HCT116 (cell line): ENCODE results near the gene POMGNT1. TPM values are rescaled to one million over a fixed set of nuclear protein-coding genes. Genes with fewer than 3 reads are reported as not detected.
A peak's percentile ranks its signal among the peaks of the same experiment; 100 is the strongest.

Experiments
- ATAC-seq: fragments of 200-7000 bp; cut with Tn5 transposase; 2 replicates; pipeline ENCODE4 v1.9.1; 2020; ENCODE audit warnings: mild to moderate bottlenecking, moderate library complexity
- BruUV-seq: library from RNA; stranded (reverse); fragments of 400-500 nt; replicated peaks from 2 replicates; lab custom pipeline; 2021; lab: Mats Ljungman, UMichigan
- CTCF ChIA-PET: fragments of 300-600 bp; sonication (Branson Sonifier 250); formaldehyde crosslinking; loops from one replicate; lab custom pipeline; 2021; ENCODE audit warnings: antibody characterized with exemption; lab: Charles Lee
- POLR2A ChIA-PET: fragments of 300-600, 350-600 bp; sonication (Branson Sonifier 250); formaldehyde crosslinking; loops from one replicate; lab custom pipeline; 2021; ENCODE audit warnings: antibody characterized with exemption; lab: Charles Lee
- RAD21 ChIA-PET, 2 experiments: fragments of 300-600 bp; sonication (Branson Sonifier 250); formaldehyde crosslinking; loops; one replicate each; lab custom pipeline; 2023; ENCODE audit warnings: low total read pairs in 2 of 2; ENCODE audit not compliant: uncharacterized antibody in 2 of 2, unreplicated experiment in 2 of 2, low non-redundant PET in 1 of 2; lab: Charles Lee
- DNase-seq: peaks from one replicate; pipeline ENCODE4 v3.0.0-alpha.2; 2010; ENCODE audit warnings: low read depth, low spot score
- H2AFZ ChIP-seq: fragments of 200-600 bp; shearing (Covaris generic), sonication (generic); 2 replicates; pipeline ENCODE4 v1.6.1; 2017; ENCODE audit warnings: low read depth, mixed run types, mixed read lengths, antibody characterized with exemption, low read length; ENCODE audit not compliant: poor library complexity, severe bottlenecking
- H3K27ac ChIP-seq: 2 replicates; pipeline ENCODE4 v1.5.1; 2012; ENCODE audit warnings: low read depth, low read length
- H3K27me3 ChIP-seq: fragments of 200-600 bp; sonication (generic); 2 replicates; pipeline ENCODE4 v1.6.1; 2016; ENCODE audit warnings: mixed run types, low read length, mixed read lengths; ENCODE audit not compliant: insufficient read depth
- H3K36me3 ChIP-seq, 2 experiments: fragments of 200-500 bp in 1 of 2; fragments of 200-600 bp in 1 of 2; sonication (Bioruptor generic) in 1 of 2; sonication (generic) in 1 of 2; 2 replicates each; pipeline versions ENCODE4 v1.5.1 to v1.6.1; 2014 to 2016; ENCODE audit warnings: low read length in 2 of 2, inconsistent platforms in 1 of 2, mixed read lengths in 1 of 2, mixed run types in 1 of 2; ENCODE audit not compliant: insufficient read depth in 2 of 2, control insufficient read depth in 1 of 2
- H3K4me1 ChIP-seq, 2 experiments: fragments of 200-600 bp in 1 of 2; sonication (generic) in 1 of 2; 2 replicates each; pipeline versions ENCODE4 v1.5.1 to v1.6.1; 2012 to 2017; ENCODE audit warnings: low read length in 2 of 2, inconsistent platforms in 1 of 2, mild to moderate bottlenecking in 1 of 2, mixed read lengths in 1 of 2, mixed run types in 1 of 2, moderate library complexity in 1 of 2; ENCODE audit not compliant: insufficient read depth in 2 of 2, control insufficient read depth in 1 of 2
- H3K4me2 ChIP-seq: fragments of 200-600 bp; sonication (generic); 2 replicates; pipeline ENCODE4 v1.6.1; 2017; ENCODE audit warnings: mixed run types, low read length, mixed read lengths
- H3K4me3 ChIP-seq, 2 experiments: fragments of 200-600 bp in 1 of 2; sonication (generic) in 1 of 2; replicated peaks in 1 of 2; 2 replicates each; pipeline ENCODE4 v1.5.1; 2011 to 2016; ENCODE audit warnings: low read length in 2 of 2, control low read depth in 1 of 2, low read depth in 1 of 2, mild to moderate bottlenecking in 1 of 2, mixed read lengths in 1 of 2, mixed run types in 1 of 2
- H3K79me2 ChIP-seq: fragments of 200-600 bp; sonication (generic); 2 replicates; pipeline ENCODE4 v1.6.1; 2017; ENCODE audit warnings: mild to moderate bottlenecking, mixed run types, low read length, moderate library complexity, mixed read lengths; ENCODE audit not compliant: insufficient read depth
- H3K9ac ChIP-seq: fragments of 200-600 bp; sonication (generic); 2 replicates; pipeline ENCODE4 v1.6.1; 2016; ENCODE audit warnings: low read length, mixed read lengths
- H3K9me2 ChIP-seq: fragments of 200-600 bp; sonication (generic), shearing (Covaris generic); 2 replicates; pipeline ENCODE4 v1.6.1; 2017; ENCODE audit warnings: mixed run types, mild to moderate bottlenecking, moderate library complexity; ENCODE audit not compliant: insufficient read depth
- H3K9me3 ChIP-seq, 2 experiments: fragments of 200-500 bp in 1 of 2; fragments of 200-600 bp in 1 of 2; sonication (Bioruptor generic) in 1 of 2; sonication (generic) in 1 of 2; 2 replicates each; pipeline ENCODE4 v1.6.1; 2014 to 2017; ENCODE audit warnings: low read length in 2 of 2, mixed read lengths in 2 of 2, inconsistent platforms in 1 of 2, low read depth in 1 of 2, mild to moderate bottlenecking in 1 of 2, mixed run types in 1 of 2, moderate library complexity in 1 of 2; ENCODE audit not compliant: control insufficient read depth in 1 of 2, insufficient read depth in 1 of 2
- H4K20me1 ChIP-seq: fragments of 200-600 bp; sonication (generic), shearing (Covaris generic); 2 replicates; pipeline ENCODE4 v1.6.1; 2017; ENCODE audit warnings: mixed run types, mild to moderate bottlenecking, moderate library complexity; ENCODE audit not compliant: insufficient read depth
- CEBPB ChIP-seq: IDR thresholded peaks from 2 replicates; pipeline ENCODE4 v1.6.1; 2012; ENCODE audit warnings: low read depth
- EZH2phosphoT487 ChIP-seq: fragments of 200-600 bp; IDR thresholded peaks from 2 replicates; pipeline ENCODE4 v1.6.1; 2018; ENCODE audit warnings: antibody characterized with exemption, borderline replicate concordance
- SP1 ChIP-seq: IDR thresholded peaks from 2 replicates; pipeline ENCODE4 v1.6.1; 2012; ENCODE audit warnings: low read depth
- TCF7L2 ChIP-seq: IDR thresholded peaks from 2 replicates; pipeline ENCODE4 v1.7.0; 2011; ENCODE audit warnings: borderline replicate concordance, inconsistent platforms; ENCODE audit not compliant: insufficient read depth, insufficient read length; ENCODE audit errors: extremely low read depth
- ZFX ChIP-seq: fragments of 450-650 bp; IDR thresholded peaks from 2 replicates; pipeline ENCODE4 v1.6.1; 2017
- intact Hi-C: fragments of 100-400 bp; cut with micrococcal nuclease; formaldehyde crosslinking; loops from 2 replicates; pipeline ENCODE4 v1.10.0; 2022
- total RNA-seq: library from RNA; stranded (reverse); gene quantifications from one replicate; pipeline ENCODE4 v1.2.1, GENCODE V29; 2021; ENCODE audit not compliant: unreplicated experiment
- TF ChIP-seq, protein P1 (sequence below), 3 experiments: fragments of 200-600 bp in 1 of 3; sonication (generic) in 1 of 3; IDR thresholded peaks in 2 of 3; conservative IDR thresholded peaks in 1 of 3; 2 replicates each; pipeline ENCODE4 v1.5.1; 2012 to 2017; ENCODE audit warnings: low read depth in 2 of 3, low read length in 2 of 3, antibody characterized with exemption in 1 of 3, borderline replicate concordance in 1 of 3, control low read depth in 1 of 3, mild to moderate bottlenecking in 1 of 3, mixed read lengths in 1 of 3, mixed run types in 1 of 3, moderate library complexity in 1 of 3; ENCODE audit not compliant: insufficient read depth in 1 of 3
- TF ChIP-seq, protein P2 (sequence below): IDR thresholded peaks from 2 replicates; pipeline ENCODE4 v1.6.1; 2012; ENCODE audit warnings: low read depth
- TF ChIP-seq, protein P3 (sequence below): IDR thresholded peaks from 2 replicates; pipeline ENCODE4 v1.6.1; 2011; ENCODE audit warnings: mild to moderate bottlenecking, low read length, moderate library complexity; ENCODE audit not compliant: insufficient replicate concordance; ENCODE audit errors: extremely low read depth

The POMGNT1 gene
- total RNA-seq, 1 experiment from 2014 or later: 97.7 TPM

DNA sequence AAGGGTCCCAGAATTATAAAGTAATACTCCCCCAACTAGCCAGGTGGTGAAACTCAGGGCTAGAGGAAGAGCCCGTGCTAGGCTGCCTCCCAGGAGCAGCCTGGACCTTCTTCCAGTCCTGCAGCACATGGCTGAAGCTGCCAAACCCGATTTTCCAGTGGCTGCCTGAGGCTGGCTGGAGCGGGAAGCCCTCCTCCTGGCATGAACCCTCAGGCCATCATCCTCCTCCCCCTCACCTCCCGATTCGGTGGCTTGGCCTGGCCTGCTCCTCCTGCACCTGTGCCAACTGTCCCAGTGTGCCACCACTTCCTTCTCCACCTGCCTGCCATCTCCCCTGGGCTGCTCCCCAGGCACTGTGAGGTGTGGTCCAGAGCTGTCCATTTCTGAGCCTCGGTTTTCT, 26.4 kb downstream of the POMGNT1 start (continued):
- TF ChIP-seq SP1: peak; percentile 45
- TF ChIP-seq CEBPB: no peak
- TF ChIP-seq, protein P1, sequence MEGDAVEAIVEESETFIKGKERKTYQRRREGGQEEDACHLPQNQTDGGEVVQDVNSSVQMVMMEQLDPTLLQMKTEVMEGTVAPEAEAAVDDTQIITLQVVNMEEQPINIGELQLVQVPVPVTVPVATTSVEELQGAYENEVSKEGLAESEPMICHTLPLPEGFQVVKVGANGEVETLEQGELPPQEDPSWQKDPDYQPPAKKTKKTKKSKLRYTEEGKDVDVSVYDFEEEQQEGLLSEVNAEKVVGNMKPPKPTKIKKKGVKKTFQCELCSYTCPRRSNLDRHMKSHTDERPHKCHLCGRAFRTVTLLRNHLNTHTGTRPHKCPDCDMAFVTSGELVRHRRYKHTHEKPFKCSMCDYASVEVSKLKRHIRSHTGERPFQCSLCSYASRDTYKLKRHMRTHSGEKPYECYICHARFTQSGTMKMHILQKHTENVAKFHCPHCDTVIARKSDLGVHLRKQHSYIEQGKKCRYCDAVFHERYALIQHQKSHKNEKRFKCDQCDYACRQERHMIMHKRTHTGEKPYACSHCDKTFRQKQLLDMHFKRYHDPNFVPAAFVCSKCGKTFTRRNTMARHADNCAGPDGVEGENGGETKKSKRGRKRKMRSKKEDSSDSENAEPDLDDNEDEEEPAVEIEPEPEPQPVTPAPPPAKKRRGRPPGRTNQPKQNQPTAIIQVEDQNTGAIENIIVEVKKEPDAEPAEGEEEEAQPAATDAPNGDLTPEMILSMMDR (IDR thresholded peaks at IDR 0.05 in 2 of 3, conservative IDR thresholded peaks at IDR 0.05 in 1 of 3; ENCODE audit: borderline replicate concordance in 1 of 3, insufficient read depth in 1 of 3, low read depth in 2 of 3, low read length in 2 of 3): no peak
- TF ChIP-seq, protein P2, sequence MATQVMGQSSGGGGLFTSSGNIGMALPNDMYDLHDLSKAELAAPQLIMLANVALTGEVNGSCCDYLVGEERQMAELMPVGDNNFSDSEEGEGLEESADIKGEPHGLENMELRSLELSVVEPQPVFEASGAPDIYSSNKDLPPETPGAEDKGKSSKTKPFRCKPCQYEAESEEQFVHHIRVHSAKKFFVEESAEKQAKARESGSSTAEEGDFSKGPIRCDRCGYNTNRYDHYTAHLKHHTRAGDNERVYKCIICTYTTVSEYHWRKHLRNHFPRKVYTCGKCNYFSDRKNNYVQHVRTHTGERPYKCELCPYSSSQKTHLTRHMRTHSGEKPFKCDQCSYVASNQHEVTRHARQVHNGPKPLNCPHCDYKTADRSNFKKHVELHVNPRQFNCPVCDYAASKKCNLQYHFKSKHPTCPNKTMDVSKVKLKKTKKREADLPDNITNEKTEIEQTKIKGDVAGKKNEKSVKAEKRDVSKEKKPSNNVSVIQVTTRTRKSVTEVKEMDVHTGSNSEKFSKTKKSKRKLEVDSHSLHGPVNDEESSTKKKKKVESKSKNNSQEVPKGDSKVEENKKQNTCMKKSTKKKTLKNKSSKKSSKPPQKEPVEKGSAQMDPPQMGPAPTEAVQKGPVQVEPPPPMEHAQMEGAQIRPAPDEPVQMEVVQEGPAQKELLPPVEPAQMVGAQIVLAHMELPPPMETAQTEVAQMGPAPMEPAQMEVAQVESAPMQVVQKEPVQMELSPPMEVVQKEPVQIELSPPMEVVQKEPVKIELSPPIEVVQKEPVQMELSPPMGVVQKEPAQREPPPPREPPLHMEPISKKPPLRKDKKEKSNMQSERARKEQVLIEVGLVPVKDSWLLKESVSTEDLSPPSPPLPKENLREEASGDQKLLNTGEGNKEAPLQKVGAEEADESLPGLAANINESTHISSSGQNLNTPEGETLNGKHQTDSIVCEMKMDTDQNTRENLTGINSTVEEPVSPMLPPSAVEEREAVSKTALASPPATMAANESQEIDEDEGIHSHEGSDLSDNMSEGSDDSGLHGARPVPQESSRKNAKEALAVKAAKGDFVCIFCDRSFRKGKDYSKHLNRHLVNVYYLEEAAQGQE: no peak

DNA sequence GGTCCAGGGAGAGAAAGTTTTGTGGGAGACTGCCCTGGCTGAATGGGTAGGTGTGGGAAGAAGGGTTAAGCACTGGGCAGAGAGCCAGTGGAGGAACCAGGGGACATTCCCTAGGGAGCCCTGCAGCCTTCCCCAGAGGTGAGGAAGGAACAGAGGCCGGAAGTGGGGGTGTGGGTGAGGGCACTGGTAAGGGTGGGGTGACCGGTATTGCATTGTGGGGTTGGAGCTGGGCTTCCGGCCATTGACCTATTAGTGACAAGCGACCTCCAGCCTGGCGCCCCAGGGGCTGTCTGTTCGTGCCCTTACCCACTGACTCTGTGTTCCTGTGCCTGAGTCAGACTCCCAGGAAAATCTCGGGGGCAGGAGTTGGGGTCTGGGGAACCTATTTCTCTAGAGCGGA, 26.9 kb downstream of the POMGNT1 start:
- no peak overlapping the region for H3K4me3 ChIP-seq
- H4K20me1 ChIP-seq: no peaks in the 10 kb centered on the region
- no peaks in the 10 kb centered on the region for H3K36me3 ChIP-seq
- peak overlapping the region; percentile 25; the same call in 1 of the 2 replicates for H3K27ac ChIP-seq
- peaks cover 39 to 42% of the 10 kb centered on the region in 2 experiments for H3K4me1 ChIP-seq
- no peak overlapping the region for H3K9ac ChIP-seq
- peak overlapping the region; percentile 47; the same call in 1 of the 2 replicates for H3K4me2 ChIP-seq
- DNase-seq (no peak), ATAC-seq (no peak; the same call in 1 of the 2 replicates)
- TF ChIP-seq CEBPB (no peak), ZFX (no peak), TCF7L2 (no peak), EZH2phosphoT487 (no peak)
- TF ChIP-seq, protein P3, sequence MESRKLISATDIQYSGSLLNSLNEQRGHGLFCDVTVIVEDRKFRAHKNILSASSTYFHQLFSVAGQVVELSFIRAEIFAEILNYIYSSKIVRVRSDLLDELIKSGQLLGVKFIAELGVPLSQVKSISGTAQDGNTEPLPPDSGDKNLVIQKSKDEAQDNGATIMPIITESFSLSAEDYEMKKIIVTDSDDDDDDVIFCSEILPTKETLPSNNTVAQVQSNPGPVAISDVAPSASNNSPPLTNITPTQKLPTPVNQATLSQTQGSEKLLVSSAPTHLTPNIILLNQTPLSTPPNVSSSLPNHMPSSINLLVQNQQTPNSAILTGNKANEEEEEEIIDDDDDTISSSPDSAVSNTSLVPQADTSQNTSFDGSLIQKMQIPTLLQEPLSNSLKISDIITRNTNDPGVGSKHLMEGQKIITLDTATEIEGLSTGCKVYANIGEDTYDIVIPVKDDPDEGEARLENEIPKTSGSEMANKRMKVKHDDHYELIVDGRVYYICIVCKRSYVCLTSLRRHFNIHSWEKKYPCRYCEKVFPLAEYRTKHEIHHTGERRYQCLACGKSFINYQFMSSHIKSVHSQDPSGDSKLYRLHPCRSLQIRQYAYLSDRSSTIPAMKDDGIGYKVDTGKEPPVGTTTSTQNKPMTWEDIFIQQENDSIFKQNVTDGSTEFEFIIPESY: no peak
- BruUV-seq: no TSS peak
- no peaks in the 10 kb centered on the region for H3K9me2 ChIP-seq
- no peaks in the 10 kb centered on the region for H3K9me3 ChIP-seq
- no peaks in the 10 kb centered on the region for H3K79me2 ChIP-seq
- ChIA-PET POLR2A (no interaction called here), CTCF (no interaction called here), RAD21 (interaction anchor here in 1 of 2 experiments (1.4 kb wide), 1 partner anchor 132 kb away, joined by 3 read pairs; no protein-coding TSS in a partner anchor)
- intact Hi-C loops: no loop called here
- H2AFZ ChIP-seq: no peak overlapping the region
- no peaks in the 10 kb centered on the region for H3K27me3 ChIP-seq
